GM23248 (cell line): Measurements from ENCODE around the gene ADAM17. TPM values are rescaled to one million over a fixed set of nuclear protein-coding genes. Genes with fewer than 3 reads are reported as not detected.

Experiments used
- DNase-seq: peaks from one replicate; pipeline ENCODE4 v3.0.0-alpha.2; 2015
- H2AFZ ChIP-seq: fragments of 200-600 bp; sonication (generic); 2 replicates; pipeline ENCODE4 v1.6.1; 2016; ENCODE audit warnings: antibody characterized with exemption
- H3F3A ChIP-seq: fragments of 200-600 bp; sonication (generic); 2 replicates; pipeline ENCODE4 v1.6.1; 2016; ENCODE audit warnings: mild to moderate bottlenecking, antibody characterized with exemption, mixed run types; ENCODE audit not compliant: insufficient read depth
- H3K27ac ChIP-seq: fragments of 200-600 bp; sonication (generic); 2 replicates; pipeline ENCODE4 v1.5.1; 2016; ENCODE audit warnings: mild to moderate bottlenecking
- H3K27me3 ChIP-seq: fragments of 200-600 bp; sonication (generic); replicated peaks from 2 replicates; pipeline ENCODE4 v1.6.1; 2016; ENCODE audit warnings: mild to moderate bottlenecking; ENCODE audit not compliant: insufficient read depth
- H3K36me3 ChIP-seq: fragments of 200-600 bp; sonication (generic); 2 replicates; pipeline ENCODE4 v1.6.1; 2016; ENCODE audit warnings: low read depth, mild to moderate bottlenecking
- H3K4me1 ChIP-seq: fragments of 200-600 bp; sonication (generic); 2 replicates; pipeline ENCODE4 v1.6.1; 2016; ENCODE audit warnings: mild to moderate bottlenecking; ENCODE audit not compliant: insufficient read depth
- H3K4me2 ChIP-seq: fragments of 200-600 bp; sonication (generic); one replicate; pipeline ENCODE4 v1.6.1; 2016; ENCODE audit warnings: mild to moderate bottlenecking; ENCODE audit not compliant: unreplicated experiment
- H3K4me3 ChIP-seq: fragments of 200-600 bp; sonication (generic); 2 replicates; pipeline ENCODE4 v1.5.1; 2016; ENCODE audit warnings: mild to moderate bottlenecking
- H3K79me2 ChIP-seq: fragments of 200-600 bp; sonication (generic); 2 replicates; pipeline ENCODE4 v1.6.1; 2016; ENCODE audit warnings: mild to moderate bottlenecking; ENCODE audit not compliant: insufficient read depth
- H3K9ac ChIP-seq: fragments of 200-600 bp; sonication (generic); 2 replicates; pipeline ENCODE4 v1.6.1; 2016; ENCODE audit warnings: mild to moderate bottlenecking
- H3K9me2 ChIP-seq: fragments of 200-600 bp; sonication (generic); 2 replicates; pipeline ENCODE4 v1.6.1; 2016; ENCODE audit warnings: mixed run types, mild to moderate bottlenecking, moderate library complexity; ENCODE audit not compliant: insufficient read depth
- H3K9me3 ChIP-seq: fragments of 200-600 bp; sonication (generic); one replicate; pipeline ENCODE4 v1.6.1; 2017; ENCODE audit warnings: low read depth
- H4K20me1 ChIP-seq: fragments of 200-600 bp; sonication (generic); 2 replicates; pipeline ENCODE4 v1.6.0; 2016; ENCODE audit not compliant: insufficient read depth
- EZH2 ChIP-seq: fragments of 200-600 bp; sonication (generic); IDR thresholded peaks from 2 replicates; pipeline ENCODE4 v1.6.1; 2018; ENCODE audit warnings: antibody characterized with exemption, mild to moderate bottlenecking; ENCODE audit not compliant: insufficient read depth, poor library complexity, severe bottlenecking
- EZH2phosphoT487 ChIP-seq: fragments of 200-600 bp; sonication (generic); IDR thresholded peaks from 2 replicates; pipeline ENCODE4 v1.6.1; 2018; ENCODE audit warnings: antibody characterized with exemption, moderate library complexity, mild to moderate bottlenecking, low read depth; ENCODE audit not compliant: insufficient read depth
- WGBS, 2 experiments: methylation state at CpG; one replicate each; pipeline ENCODE4 v1.1.6; 2015 to 2017; ENCODE audit warnings: low lambda C conversion rate in 2 of 2, low coverage in 1 of 2; ENCODE audit errors: missing lambda C conversion rate in 2 of 2; 5-methylcytosine and 5-hydroxymethylcytosine counted together
- in situ Hi-C: fragments of 300-500 bp; cut with MboI; formaldehyde crosslinking; loops from 2 replicates; pipeline ENCODE4 v1.15.0; 2020
- polyA plus RNA-seq: library from polyadenylated mRNA; unstranded; fragments of >200 nt; fragmentation: Nextera tagmentation; extraction: Ambion mirVana; gene quantifications from 2 replicates; pipeline ENCODE4 v1.2.1, GENCODE V29; 2016
- total RNA-seq: library from RNA; depleted of rRNA; stranded (reverse); fragments of >200 nt; shearing (Covaris generic); gene quantifications from 2 replicates; pipeline ENCODE4 v1.2.3, GENCODE V29; 2014

ADAM17 gene
- total and polyA plus RNA-seq, 2 experiments from 2014 or later, result 20.9 to 31.8 TPM

- 75 to 92% methylated on average over 3 of the region's 3 CpGs for WGBS, 2 experiments
- no peak overlapping the region for H3K9ac ChIP-seq
Observed at GRCh38 chr2:9478526-9478925, 77.1 kb downstream of the ADAM17 start.

DNA sequence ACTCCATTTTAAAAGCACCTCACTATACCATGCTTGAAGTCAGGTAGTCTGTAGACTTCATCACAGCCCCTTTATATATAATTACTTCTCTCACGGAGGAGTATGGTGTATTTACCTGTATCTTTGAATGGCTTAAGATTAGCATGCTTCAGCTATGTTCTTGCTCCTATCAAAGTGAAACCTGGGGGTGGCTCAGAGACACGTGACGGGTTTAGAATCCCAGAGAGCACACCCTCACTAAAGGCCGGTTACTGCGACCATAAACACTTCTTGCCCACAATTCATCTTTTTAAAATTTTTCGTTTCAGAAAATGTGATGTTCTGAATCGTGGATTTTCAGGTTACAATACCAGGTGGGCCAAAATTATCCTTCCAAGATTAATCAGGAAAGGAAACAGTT is 77.7 kb downstream of the ADAM17 start:
- Histone ChIP-seq H3K36me3 (peaks cover 37% of the 10 kb centered on the region; the same call in 1 of the 2 replicates), H3K4me2 (no peak overlapping the region), H3K4me3 (no peak overlapping the region), H3F3A (peaks cover 13% of the 10 kb centered on the region), H3K9ac (peak overlapping the region; percentile 13; the same call in 1 of the 2 replicates), H4K20me1 (no peaks in the 10 kb centered on the region; the same call in none of the 2 replicates), H3K9me3 (no peaks in the 10 kb centered on the region), H3K27ac (no peak overlapping the region), H3K9me2 (no peaks in the 10 kb centered on the region), H3K79me2 (peaks cover 78% of the 10 kb centered on the region), H3K27me3 (no peaks in the 10 kb centered on the region), H2AFZ (no peak overlapping the region), H3K4me1 (peaks cover 16% of the 10 kb centered on the region)
- no peak for TF ChIP-seq EZH2
- TF ChIP-seq EZH2phosphoT487, result no peak
- 88 to 93% methylated on average over 7 of the region's 7 CpGs for WGBS, 2 experiments
- no peak for DNase-seq
- in situ Hi-C loops, result no loop called here

More at GRCh38 chr2:9478526-9478925, 77.1 kb downstream of the ADAM17 start:
- DNase-seq, result no peak
- in situ Hi-C loops, result no loop called here
- no peaks in the 10 kb centered on the region for H3K27me3 ChIP-seq
- peaks cover 12% of the 10 kb centered on the region for H3F3A ChIP-seq
- peaks cover 84% of the 10 kb centered on the region for H3K79me2 ChIP-seq
- peaks cover 16% of the 10 kb centered on the region for H3K4me1 ChIP-seq
- peaks cover 40% of the 10 kb centered on the region; the same call in 1 of the 2 replicates for H3K36me3 ChIP-seq
- TF ChIP-seq EZH2, result no peak
- no peak overlapping the region for H3K27ac ChIP-seq
- no peaks in the 10 kb centered on the region; the same call in none of the 2 replicates for H4K20me1 ChIP-seq
- no peak overlapping the region for H2AFZ ChIP-seq
- no peaks in the 10 kb centered on the region for H3K9me2 ChIP-seq
- H3K4me3 ChIP-seq, result no peak overlapping the region
- no peaks in the 10 kb centered on the region for H3K9me3 ChIP-seq
- no peak overlapping the region for H3K4me2 ChIP-seq

DNA sequence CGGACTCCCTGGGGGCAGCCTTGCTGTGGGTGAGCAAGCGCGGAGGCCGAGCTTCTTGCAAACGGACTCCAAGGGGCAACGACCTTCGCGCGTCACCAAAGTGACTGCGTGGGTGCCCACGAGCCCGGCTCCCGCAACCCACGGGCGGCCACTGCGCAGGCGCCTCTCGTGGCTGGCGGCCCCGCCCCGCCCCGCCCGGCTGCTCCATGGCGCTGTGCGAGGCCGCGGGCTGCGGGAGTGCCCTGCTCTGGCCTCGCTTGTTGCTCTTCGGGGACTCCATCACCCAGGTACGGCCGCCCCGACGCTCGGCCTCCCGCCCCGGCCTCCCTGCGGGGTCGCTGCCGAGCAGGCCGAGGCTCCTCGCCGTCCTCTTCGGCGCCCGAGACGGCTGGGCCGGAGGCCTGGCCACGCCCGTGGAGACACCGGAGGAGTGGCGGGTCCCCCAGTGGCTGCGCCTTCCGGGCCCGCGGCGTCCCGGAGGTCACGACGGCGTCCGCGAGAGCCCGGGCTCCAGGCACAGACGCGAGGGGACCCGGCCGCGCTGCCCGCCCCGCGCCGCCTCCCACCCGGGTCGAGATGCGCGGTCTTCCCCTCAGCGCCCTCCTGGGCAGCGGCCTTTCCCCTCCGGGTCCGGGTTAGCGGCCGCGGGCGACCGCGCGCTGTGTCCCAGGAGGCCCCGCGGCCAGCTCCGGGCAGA is 81.1 kb downstream of the ADAM17 start, which contains the start of gene IAH1:
TSS of gene IAH1 (plus strand) at position 191 of the 697 bp plus-strand sequence. CDS start at position 207, 16 bp downstream.
- in situ Hi-C loops, result no loop called here
- H3K27ac ChIP-seq, result peak within 1 kb of the TSS; percentile 90
- DNase-seq, result peak; percentile 77
- H3K4me1 ChIP-seq, result peaks cover 16% of the 10 kb centered on the region
- peak within 1 kb of the TSS; percentile 87 for H2AFZ ChIP-seq
- H3K9me3 ChIP-seq, result no peaks in the 10 kb centered on the region
- no peaks in the 10 kb centered on the region for H3K27me3 ChIP-seq
- H3K36me3 ChIP-seq, result peaks cover 12% of the 10 kb centered on the region; the same call in 1 of the 2 replicates
- peaks cover 44% of the 10 kb centered on the region for H3K79me2 ChIP-seq
- H3K9ac ChIP-seq, result peak within 1 kb of the TSS; percentile 95
- TF ChIP-seq EZH2phosphoT487, result no peak
- no peak for TF ChIP-seq EZH2
- H3K4me3 ChIP-seq, result peak within 1 kb of the TSS; percentile 90
- peaks cover 18% of the 10 kb centered on the region for H3F3A ChIP-seq
- no peaks in the 10 kb centered on the region for H3K9me2 ChIP-seq
- WGBS, 2 experiments, result 1 to 3% methylated on average over 22 to 81 of the region's 91 CpGs
- no peaks in the 10 kb centered on the region for H4K20me1 ChIP-seq
- peak within 1 kb of the TSS; percentile 93 for H3K4me2 ChIP-seq

GRCh38 chr2:9473985-9474360 is 81.7 kb downstream of the ADAM17 start:
- peak overlapping the region; percentile 69 for H3K4me2 ChIP-seq
- peak; percentile 58 for DNase-seq
- H3K4me3 ChIP-seq, result peak overlapping the region; percentile 90
- peaks cover 18% of the 10 kb centered on the region for H3F3A ChIP-seq
- peaks cover 16% of the 10 kb centered on the region for H3K4me1 ChIP-seq
- H3K9me2 ChIP-seq, result no peaks in the 10 kb centered on the region
- H3K36me3 ChIP-seq, result peaks cover 12% of the 10 kb centered on the region; the same call in 1 of the 2 replicates
- H3K27ac ChIP-seq, result peak overlapping the region; percentile 90; the same call in 1 of the 2 replicates
- no peaks in the 10 kb centered on the region for H4K20me1 ChIP-seq
- peaks cover 38% of the 10 kb centered on the region for H3K79me2 ChIP-seq
- H3K9ac ChIP-seq, result peak overlapping the region; percentile 95
- WGBS, 2 experiments, result 13 to 19% methylated on average over 27 to 32 of the region's 39 CpGs
- H2AFZ ChIP-seq, result peak overlapping the region; percentile 87
- no peak for TF ChIP-seq EZH2phosphoT487
- TF ChIP-seq EZH2, result no peak
- no peaks in the 10 kb centered on the region for H3K27me3 ChIP-seq
- H3K9me3 ChIP-seq, result no peaks in the 10 kb centered on the region
- in situ Hi-C loops, result no loop called here
